GM12878 (cell line): ENCODE results near the gene DUS3L. TPM values are rescaled to one million over a fixed set of nuclear protein-coding genes. Genes with fewer than 3 reads are reported as not detected.

ENCODE experiments used
- ATAC-seq: fragments of 200-7000 bp; cut with Tn5 transposase; 3 replicates; pipeline ENCODE4 v1.9.1; 2020; ENCODE audit warnings: mild to moderate bottlenecking, moderate library complexity
- BruUV-seq: library from RNA; stranded (reverse); fragments of 400-500 nt; replicated peaks from 2 replicates; lab custom pipeline; 2021; lab: Mats Ljungman, UMichigan
- CTCF ChIA-PET: fragments of 300-600 bp; sonication (Branson Sonifier 250); formaldehyde crosslinking; extraction: SDS; loops from one replicate; lab custom pipeline; 2021; ENCODE audit warnings: inconsistent platforms; lab: Yijun Ruan, JAX
- POLR2A ChIA-PET: fragments of 350-600 bp; formaldehyde crosslinking; extraction: SDS; loops from one replicate; lab custom pipeline; 2021; ENCODE audit warnings: inconsistent platforms; lab: Charles Lee
- RAD21 ChIA-PET: fragments of 300-600 bp; sonication (Branson Sonifier 250); formaldehyde crosslinking; loops from one replicate; lab custom pipeline; 2023; ENCODE audit warnings: antibody characterized with exemption; ENCODE audit not compliant: unreplicated experiment; lab: Charles Lee
- SMC1A ChIA-PET: fragments of 300-600 bp; sonication (Branson Sonifier 250); formaldehyde crosslinking; loops from one replicate; lab custom pipeline; 2023; ENCODE audit not compliant: unreplicated experiment, uncharacterized antibody; lab: Charles Lee
- DNase-seq: peaks from one replicate; pipeline ENCODE4 v3.0.0-alpha.2; 2011; ENCODE audit warnings: low read depth, low spot score
- FAIRE-seq: peaks from 3 replicates; lab custom pipeline; 2011; peaks lifted over from hg19 to GRCh38; lab: Jason Lieb, UNC
- H2AFZ ChIP-seq: 2 replicates; pipeline ENCODE4 v1.6.0; 2011; ENCODE audit warnings: low read depth, low read length, control low read depth; ENCODE audit not compliant: control insufficient read depth
- H3K27ac ChIP-seq: 2 replicates; pipeline ENCODE4 v1.5.1; 2011; ENCODE audit warnings: control low read depth; ENCODE audit not compliant: control insufficient read depth, insufficient read depth
- H3K27me3 ChIP-seq, 2 experiments: replicated peaks in 1 of 2; 2 replicates each; pipeline versions ENCODE4 v1.6.0 to v1.6.1; 2011; ENCODE audit warnings: low read length in 1 of 2; ENCODE audit not compliant: control insufficient read depth in 2 of 2, insufficient read depth in 2 of 2
- H3K36me3 ChIP-seq, 2 experiments: 2 replicates each; pipeline ENCODE4 v1.5.1; 2011; ENCODE audit warnings: low read length in 1 of 2; ENCODE audit not compliant: control insufficient read depth in 2 of 2, insufficient read depth in 2 of 2
- H3K4me1 ChIP-seq: 2 replicates; pipeline ENCODE4 v1.6.1; 2011; ENCODE audit warnings: mild to moderate bottlenecking, low read length, moderate library complexity, mixed read lengths; ENCODE audit not compliant: control insufficient read depth, insufficient read depth
- H3K4me2 ChIP-seq: 2 replicates; pipeline ENCODE4 v1.6.0; 2011; ENCODE audit warnings: control low read depth; ENCODE audit not compliant: control insufficient read depth, insufficient read depth
- H3K4me3 ChIP-seq: fragments of 200-600 bp; sonication (generic); 2 replicates; pipeline ENCODE4 v1.5.1; 2016
- H3K79me2 ChIP-seq: 2 replicates; pipeline ENCODE4 v1.6.0; 2011; ENCODE audit warnings: low read length; ENCODE audit not compliant: control insufficient read depth, insufficient read depth
- H3K9ac ChIP-seq: 2 replicates; pipeline ENCODE4 v1.8.0; 2011; ENCODE audit warnings: low read length, control low read depth, mixed read lengths; ENCODE audit not compliant: control insufficient read depth, insufficient read depth
- H3K9me3 ChIP-seq: replicated peaks from 3 replicates; pipeline ENCODE4 v1.5.1; 2011; ENCODE audit warnings: mild to moderate bottlenecking, low read length; ENCODE audit not compliant: control insufficient read depth, insufficient read depth
- H4K20me1 ChIP-seq: 2 replicates; pipeline ENCODE4 v1.6.0; 2011; ENCODE audit not compliant: control insufficient read depth, insufficient read depth
- BHLHE40 ChIP-seq, 2 experiments: fragments of 450-650 bp in 1 of 2; IDR thresholded peaks; 2 replicates each; pipeline ENCODE4 v1.6.1; 2011 to 2017; ENCODE audit warnings: low read depth in 2 of 2, borderline replicate concordance in 1 of 2, improper control_type of control experiment in 1 of 2, low read length in 1 of 2, mild to moderate bottlenecking in 1 of 2
- CHD1 ChIP-seq: IDR thresholded peaks from 2 replicates; pipeline ENCODE4 v1.6.1; 2012; ENCODE audit warnings: low read depth, low read length, improper control_type of control experiment
- CHD2 ChIP-seq: IDR thresholded peaks from 2 replicates; pipeline ENCODE4 v1.6.1; 2011; ENCODE audit warnings: low read depth, low read length, improper control_type of control experiment, borderline replicate concordance
- CREB1 ChIP-seq: IDR thresholded peaks from 2 replicates; pipeline ENCODE4 v1.6.1; 2012; ENCODE audit warnings: low read depth, mild to moderate bottlenecking, inconsistent platforms
- GATAD2B ChIP-seq: fragments of 450-650 bp; conservative IDR thresholded peaks from 2 replicates; pipeline ENCODE4 v1.6.1; 2017; ENCODE audit warnings: low read depth, mild to moderate bottlenecking, moderate library complexity
- HDAC6 ChIP-seq: fragments of 200-600 bp; sonication (generic); IDR thresholded peaks from one replicate; pipeline ENCODE4 v1.8.0; 2017; ENCODE audit warnings: antibody characterized with exemption; ENCODE audit not compliant: unreplicated experiment
- IKZF1 ChIP-seq: fragments of 450-650 bp; conservative IDR thresholded peaks from 2 replicates; pipeline ENCODE4 v1.6.1; 2017; ENCODE audit warnings: antibody characterized with exemption, mild to moderate bottlenecking
- MAX ChIP-seq: IDR thresholded peaks from 2 replicates; pipeline ENCODE4 v1.6.1; 2012; ENCODE audit warnings: low read depth, low read length, improper control_type of control experiment
- MEF2B ChIP-seq: fragments of 450-650 bp; IDR thresholded peaks from 2 replicates; pipeline ENCODE4 v1.6.1; 2018; ENCODE audit warnings: mild to moderate bottlenecking, moderate library complexity; ENCODE audit not compliant: partially characterized antibody, poor library complexity, severe bottlenecking
- NRF1 ChIP-seq: conservative IDR thresholded peaks from 2 replicates; pipeline ENCODE4 v1.6.1; 2011; ENCODE audit warnings: mild to moderate bottlenecking, low read depth, low read length, improper control_type of control experiment
- PML ChIP-seq: IDR thresholded peaks from 2 replicates; pipeline ENCODE4 v1.6.1; 2012; ENCODE audit warnings: low read length, inconsistent platforms
- POLR2A ChIP-seq: IDR thresholded peaks from 2 replicates; pipeline ENCODE4 v1.6.1; 2011; ENCODE audit warnings: low read depth, mild to moderate bottlenecking, low read length
- POLR2AphosphoS2 ChIP-seq: IDR thresholded peaks from 2 replicates; pipeline ENCODE4 v1.6.1; 2011; ENCODE audit warnings: low read depth, mild to moderate bottlenecking, low read length, improper control_type of control experiment, moderate library complexity
- POLR2AphosphoS5 ChIP-seq: IDR thresholded peaks from 2 replicates; pipeline ENCODE4 v1.6.1; 2011; ENCODE audit warnings: mild to moderate bottlenecking, low read length, inconsistent platforms
- POU2F2 ChIP-seq: IDR thresholded peaks from 3 replicates; pipeline ENCODE4 v1.6.1; 2011; ENCODE audit warnings: low read depth, mild to moderate bottlenecking, low read length, borderline replicate concordance
- RBBP5 ChIP-seq: fragments of 200-600 bp; sonication (generic); conservative IDR thresholded peaks from 2 replicates; pipeline ENCODE4 v1.6.1; 2016
- RCOR1 ChIP-seq: conservative IDR thresholded peaks from 2 replicates; pipeline ENCODE4 v1.6.1; 2012; ENCODE audit warnings: low read depth, low read length, improper control_type of control experiment
- SP1 ChIP-seq: IDR thresholded peaks from one replicate; pipeline ENCODE4 v1.6.1; 2011; ENCODE audit warnings: low read depth, low read length
- TAF1 ChIP-seq: IDR thresholded peaks from 2 replicates; pipeline ENCODE4 v1.6.1; 2011; ENCODE audit warnings: mild to moderate bottlenecking, low read depth, low read length, borderline replicate concordance
- ZNF207 ChIP-seq: fragments of 450-650 bp; IDR thresholded peaks from 2 replicates; pipeline ENCODE4 v1.6.1; 2014; ENCODE audit warnings: antibody characterized with exemption, mild to moderate bottlenecking, borderline replicate concordance
- ZNF687 ChIP-seq: fragments of 450-650 bp; IDR thresholded peaks from 2 replicates; pipeline ENCODE4 v1.6.1; 2017; ENCODE audit warnings: mild to moderate bottlenecking, moderate library complexity
- WGBS: methylation state at CpG from one replicate; pipeline ENCODE4 v1.1.6; 2016; ENCODE audit warnings: low lambda C conversion rate; ENCODE audit not compliant: insufficient replicate concordance, insufficient coverage; ENCODE audit errors: missing lambda C conversion rate; 5-methylcytosine and 5-hydroxymethylcytosine counted together
- in situ Hi-C: fragments of 300-500 bp; cut with MboI; formaldehyde crosslinking; loops from 9 replicates; pipeline ENCODE4 v1.14.3; 2018; ENCODE audit warnings: mixed read lengths
- intact Hi-C: fragments of 100-400 bp; cut with micrococcal nuclease; formaldehyde crosslinking; loops from one replicate; pipeline ENCODE4 v1.14.2; 2022; ENCODE audit not compliant: unreplicated experiment
- polyA plus RNA-seq, 11 experiments: library from polyadenylated mRNA; depleted of rRNA in 4 of 11; unstranded in 6 of 11; stranded (reverse) in 5 of 11; fragments of >200 nt; fragmentation: Nextera tagmentation in 4 of 11; fragmentation: Illumina TruSeq in 1 of 11; extraction: Ambion mirVana in 4 of 11; extraction: Trizol in 1 of 11; gene quantifications; 1 replicate in 1 of 11; 2 replicates in 10 of 11; pipeline versions ENCODE4 v1.2.1 to v1.2.3, GENCODE V29; 2011 to 2016; ENCODE audit warnings: inconsistent platforms in 2 of 11, missing spikeins in 2 of 11, low read depth in 1 of 11
- total RNA-seq, 4 experiments: library from RNA; depleted of rRNA in 3 of 4; stranded (reverse); fragments of >200 nt in 3 of 4; fragmentation: Illumina TruSeq in 1 of 4; extraction: Trizol in 1 of 4; gene quantifications; 2 replicates each; pipeline versions ENCODE4 v1.2.1 to v1.2.3, GENCODE V29; 2013 to 2021

Gene DUS3L
- total and polyA plus RNA-seq, 10 of the 15 experiments (the other 5 are each of a cell fraction or from before 2014, with no cell fraction given) = 0.64 to 47.6 (median 31.1) TPM

- Histone ChIP-seq H3K9me3 (no peaks in the 10 kb centered on the region), H3K27me3 (peaks cover 0 to 4% of the 10 kb centered on the region in 2 experiments; a peak in 2 of 4 replicates), H3K4me1 (peaks cover 24% of the 10 kb centered on the region), H3K36me3 (no peaks in the 10 kb centered on the region), H3K9ac (peak overlapping the region; percentile 82), H3K4me3 (peak overlapping the region; percentile 63), H3K4me2 (peak overlapping the region; percentile 93), H3K79me2 (no peaks in the 10 kb centered on the region), H3K27ac (peak overlapping the region; percentile 70; the same call in 1 of the 2 replicates), H4K20me1 (no peaks in the 10 kb centered on the region), H2AFZ (peak overlapping the region; percentile 87)
- ATAC-seq (peak; percentile 74), FAIRE-seq (no peak), DNase-seq (peak; percentile 38)
- ChIA-PET SMC1A (interaction anchor here (0.9 kb wide), 1 partner anchor 24 kb away, joined by 3 read pairs; no protein-coding TSS in a partner anchor), POLR2A (interaction anchor here (0.7 kb wide), 1 partner anchor 108 kb away, joined by 3 read pairs; the partner anchor contains the start of gene LONP1), RAD21 (no interaction called here), CTCF (interaction anchor here (2.7 kb wide), 1 partner anchor 24 kb away, joined by 10 read pairs; no protein-coding TSS in a partner anchor)
- in situ Hi-C loops (no loop called here), intact Hi-C loops (no loop called here)
- 2% methylated on average over 56 of the region's 91 CpGs for WGBS
- no TSS peak for BruUV-seq
- peak; percentile 72; the same call in 1 of the 2 replicates for TF ChIP-seq POLR2AphosphoS2
- TF ChIP-seq CREB1 = peak; percentile 23; the same call in 1 of the 2 replicates
- TF ChIP-seq CHD2 = peak; percentile 96
- 0 out of 2 replicates have a peak, but pooled peaks have one; percentile 14 for TF ChIP-seq MAX
- TF ChIP-seq RBBP5 = no peak
- TF ChIP-seq ZNF207 = peak; percentile 71; the same call in 1 of the 2 replicates
- peak; percentile 99 for TF ChIP-seq POLR2A
- TF ChIP-seq SP1 = peak; percentile 6
- no peak for TF ChIP-seq MEF2B
- 0 out of 2 replicates have a peak, but pooled peaks have one; percentile 32 for TF ChIP-seq GATAD2B
- 0 out of 2 replicates have a peak, but pooled peaks have one; percentile 72 for TF ChIP-seq RCOR1
- peak; percentile 31 for TF ChIP-seq NRF1
- peak; percentile 96 for TF ChIP-seq POLR2AphosphoS5
- peak; percentile 96 for TF ChIP-seq IKZF1
- peak; percentile 47; the same call in 1 of the 2 replicates for TF ChIP-seq TAF1
- TF ChIP-seq ZNF687 = no peak; the same call in 1 of the 2 replicates
- TF ChIP-seq POU2F2 = peak; percentile 76; the same call in 1 of the 3 replicates
- TF ChIP-seq BHLHE40 (IDR thresholded peaks at IDR 0.05; ENCODE audit: borderline replicate concordance in 1 of 2, low read depth in 2 of 2, low read length in 1 of 2) = peak in 1 of 2 experiments; percentile 66; a peak in 2 of 4 replicates
- peak; percentile 79 for TF ChIP-seq HDAC6
- TF ChIP-seq CHD1 = no peak
- TF ChIP-seq PML = peak; percentile 91; the same call in 1 of the 2 replicates
Measured at GRCh38 chr19:5827891-5828660, 37.1 kb upstream of the DUS3L start.
